ENCODE measurements around the gene IGFLR1.

IGFLR1 gene

GRCh38 chr19:35740423-35741202 is 1.6 kb downstream of the IGFLR1 start:
- peak overlapping the region; percentile 57 for H3K9ac ChIP-seq (ENCODE audit: low read length)
- H3K4me1 ChIP-seq (ENCODE audit: insufficient read depth, low read length): peaks cover 21% of the 10 kb centered on the region
- H3K36me3 ChIP-seq (ENCODE audit: insufficient read depth, low read length): peaks cover 37% of the 10 kb centered on the region
- H3K4me3 ChIP-seq (ENCODE audit: low read depth in 1 of 2, low read length in 2 of 2): peak overlapping the region; percentile 60 to 88
- peak overlapping the region; percentile 76 for H3K27ac ChIP-seq (ENCODE audit: low read depth, low read length)
- no peaks in the 10 kb centered on the region for H3K9me3 ChIP-seq (ENCODE audit: low read length)
- no peaks in the 10 kb centered on the region for H3K27me3 ChIP-seq (ENCODE audit: control insufficient read depth in 1 of 2, insufficient read depth in 2 of 2, low read length in 2 of 2)

DNA sequence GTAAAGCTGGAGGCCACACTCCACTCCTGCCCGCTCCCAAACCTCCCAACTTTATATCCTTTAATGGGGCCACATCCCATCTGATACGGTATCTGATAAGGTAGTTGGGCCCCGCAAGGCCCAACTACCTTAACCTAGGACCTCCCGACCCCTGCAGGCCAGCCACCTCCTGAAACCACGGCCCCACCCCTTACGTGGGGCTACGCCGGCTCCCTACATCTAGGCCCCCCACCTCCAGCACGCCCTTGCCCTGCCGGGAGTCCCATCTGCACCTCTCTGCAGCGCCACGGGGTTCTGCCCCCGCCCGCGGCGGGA is 2.2 kb downstream of the IGFLR1 start:
- H3K9me3 ChIP-seq (ENCODE audit: low read length): no peaks in the 10 kb centered on the region
- peaks cover 21% of the 10 kb centered on the region for H3K4me1 ChIP-seq (ENCODE audit: insufficient read depth, low read length)
- peaks cover 43% of the 10 kb centered on the region for H3K36me3 ChIP-seq (ENCODE audit: insufficient read depth, low read length)
- H3K27ac ChIP-seq (ENCODE audit: low read depth, low read length): peak overlapping the region; percentile 72
- peak overlapping the region; percentile 42 for H3K9ac ChIP-seq (ENCODE audit: low read length)
- H3K27me3 ChIP-seq (ENCODE audit: control insufficient read depth in 1 of 2, insufficient read depth in 2 of 2, low read length in 2 of 2): no peaks in the 10 kb centered on the region
- peak overlapping the region; percentile 60 to 70 for H3K4me3 ChIP-seq (ENCODE audit: low read depth in 1 of 2, low read length in 2 of 2)

DNA sequence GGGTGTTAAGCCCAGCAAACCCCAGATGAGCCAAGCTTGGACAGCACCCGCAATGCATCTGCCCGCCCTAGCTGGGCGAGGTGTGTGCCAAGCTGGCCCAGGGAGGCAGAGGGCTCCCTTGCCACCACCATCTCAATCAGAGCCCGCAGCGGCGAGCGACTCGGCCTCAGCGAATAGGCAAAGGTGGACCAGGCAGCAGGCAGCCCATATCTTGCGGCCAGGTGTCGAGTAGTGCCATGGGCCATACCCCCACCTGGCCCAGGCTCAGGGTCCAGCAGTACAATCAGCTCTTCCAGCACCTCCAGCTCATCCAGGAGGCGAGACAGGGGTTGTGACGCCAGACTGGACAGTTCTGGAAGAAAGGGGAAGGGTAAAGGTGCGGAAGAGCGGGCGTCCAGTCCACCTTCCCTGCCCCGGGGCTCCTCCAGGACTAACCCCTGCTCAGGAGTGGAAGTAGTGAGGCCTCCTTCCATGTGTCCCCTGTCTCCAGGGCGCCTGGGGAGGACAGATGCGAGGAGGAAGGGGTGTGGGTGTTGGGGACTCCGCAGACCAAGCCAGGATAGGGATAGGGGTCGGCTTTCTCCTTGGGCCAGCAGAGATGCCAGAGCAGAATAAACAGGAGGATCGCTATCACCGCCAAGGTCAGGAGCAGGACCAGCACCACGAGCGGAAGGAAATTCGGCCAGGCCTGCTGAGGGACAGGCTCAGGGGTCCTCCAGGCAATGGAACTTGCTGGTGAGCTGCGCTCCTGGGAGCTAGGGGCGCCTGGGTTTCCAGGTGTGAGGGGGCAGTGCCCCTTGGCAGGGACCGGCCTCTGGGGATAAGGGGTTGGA is 2.8 kb downstream of the IGFLR1 start:
- H3K9ac ChIP-seq (ENCODE audit: low read length): no peak overlapping the region
- peak overlapping the region in 1 of 2 donors; percentile 70 for H3K4me3 ChIP-seq (ENCODE audit: low read depth in 1 of 2, low read length in 2 of 2)
- no peaks in the 10 kb centered on the region for H3K27me3 ChIP-seq (ENCODE audit: control insufficient read depth in 1 of 2, insufficient read depth in 2 of 2, low read length in 2 of 2)
- peak overlapping the region; percentile 72 for H3K27ac ChIP-seq (ENCODE audit: low read depth, low read length)
- no peaks in the 10 kb centered on the region for H3K9me3 ChIP-seq (ENCODE audit: low read length)
- peaks cover 48% of the 10 kb centered on the region for H3K36me3 ChIP-seq (ENCODE audit: insufficient read depth, low read length)
- H3K4me1 ChIP-seq (ENCODE audit: insufficient read depth, low read length): peaks cover 19% of the 10 kb centered on the region

DNA sequence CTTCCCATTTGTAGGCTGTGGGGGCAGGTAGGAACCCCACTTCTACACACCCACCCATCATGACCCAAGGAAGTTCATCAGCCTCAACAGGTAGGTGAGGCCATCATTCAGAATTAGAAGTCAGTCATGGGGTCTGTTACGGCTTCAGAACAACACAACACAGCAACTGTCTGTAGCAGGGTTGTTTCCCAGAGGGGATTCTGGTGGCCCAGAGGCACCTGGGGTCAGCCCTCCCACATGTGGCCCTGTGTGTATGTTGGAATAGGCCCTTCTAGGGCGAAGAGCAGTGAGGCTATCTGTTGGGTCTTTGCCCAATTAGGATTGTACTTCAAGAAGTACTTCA is 3.4 kb downstream of the IGFLR1 start:
- Histone ChIP-seq H3K27ac (ENCODE audit: low read depth, low read length) (no peak overlapping the region), H3K4me1 (ENCODE audit: insufficient read depth, low read length) (peaks cover 13% of the 10 kb centered on the region), H3K9me3 (ENCODE audit: low read length) (no peaks in the 10 kb centered on the region), H3K4me3 (ENCODE audit: low read depth in 1 of 2, low read length in 2 of 2) (no peak overlapping the region), H3K9ac (ENCODE audit: low read length) (no peak overlapping the region), H3K36me3 (ENCODE audit: insufficient read depth, low read length) (peaks cover 54% of the 10 kb centered on the region), H3K27me3 (ENCODE audit: control insufficient read depth in 1 of 2, insufficient read depth in 2 of 2, low read length in 2 of 2) (no peaks in the 10 kb centered on the region)

DNA sequence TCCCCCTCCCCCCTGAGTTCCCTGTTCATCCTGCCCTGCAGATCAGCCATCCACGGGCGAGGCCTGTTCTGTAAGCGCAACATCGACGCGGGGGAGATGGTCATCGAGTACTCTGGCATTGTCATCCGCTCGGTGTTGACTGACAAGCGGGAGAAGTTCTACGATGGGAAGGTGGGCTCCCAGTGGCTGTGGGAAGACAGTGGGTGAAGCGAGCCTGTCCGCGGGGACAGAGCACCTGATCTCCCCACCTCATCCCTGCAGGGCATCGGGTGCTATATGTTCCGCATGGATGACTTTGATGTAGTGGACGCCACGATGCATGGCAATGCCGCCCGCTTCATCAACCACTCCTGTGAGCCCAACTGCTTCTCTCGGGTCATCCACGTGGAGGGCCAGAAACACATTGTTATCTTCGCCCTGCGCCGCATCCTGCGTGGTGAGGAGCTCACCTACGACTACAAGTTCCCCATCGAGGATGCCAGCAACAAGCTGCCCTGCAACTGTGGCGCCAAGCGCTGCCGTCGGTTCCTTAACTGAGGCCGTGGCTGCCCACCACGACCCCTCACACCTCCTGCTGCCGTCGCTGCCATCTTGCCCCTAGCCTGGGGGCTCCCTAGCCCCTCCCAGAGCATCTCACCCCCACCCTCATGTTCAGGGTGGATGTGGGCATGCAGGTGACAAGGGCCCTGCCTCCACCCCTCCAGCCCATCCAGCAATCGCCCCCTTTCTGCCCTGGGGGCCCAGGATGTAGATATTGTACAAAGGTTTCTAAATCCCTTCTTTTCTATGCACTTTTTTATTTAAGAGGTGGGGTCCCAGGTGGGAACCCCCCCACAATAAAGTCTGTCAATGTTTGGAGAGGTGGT is 4.0 kb downstream of the IGFLR1 start:
- no peak overlapping the region for H3K4me3 ChIP-seq (ENCODE audit: low read depth in 1 of 2, low read length in 2 of 2)
- peaks cover 11% of the 10 kb centered on the region for H3K4me1 ChIP-seq (ENCODE audit: insufficient read depth, low read length)
- H3K9ac ChIP-seq (ENCODE audit: low read length): no peak overlapping the region
- no peaks in the 10 kb centered on the region for H3K9me3 ChIP-seq (ENCODE audit: low read length)
- no peak overlapping the region for H3K27ac ChIP-seq (ENCODE audit: low read depth, low read length)
- no peaks in the 10 kb centered on the region for H3K27me3 ChIP-seq (ENCODE audit: control insufficient read depth in 1 of 2, insufficient read depth in 2 of 2, low read length in 2 of 2)
- peaks cover 57% of the 10 kb centered on the region for H3K36me3 ChIP-seq (ENCODE audit: insufficient read depth, low read length)

DNA sequence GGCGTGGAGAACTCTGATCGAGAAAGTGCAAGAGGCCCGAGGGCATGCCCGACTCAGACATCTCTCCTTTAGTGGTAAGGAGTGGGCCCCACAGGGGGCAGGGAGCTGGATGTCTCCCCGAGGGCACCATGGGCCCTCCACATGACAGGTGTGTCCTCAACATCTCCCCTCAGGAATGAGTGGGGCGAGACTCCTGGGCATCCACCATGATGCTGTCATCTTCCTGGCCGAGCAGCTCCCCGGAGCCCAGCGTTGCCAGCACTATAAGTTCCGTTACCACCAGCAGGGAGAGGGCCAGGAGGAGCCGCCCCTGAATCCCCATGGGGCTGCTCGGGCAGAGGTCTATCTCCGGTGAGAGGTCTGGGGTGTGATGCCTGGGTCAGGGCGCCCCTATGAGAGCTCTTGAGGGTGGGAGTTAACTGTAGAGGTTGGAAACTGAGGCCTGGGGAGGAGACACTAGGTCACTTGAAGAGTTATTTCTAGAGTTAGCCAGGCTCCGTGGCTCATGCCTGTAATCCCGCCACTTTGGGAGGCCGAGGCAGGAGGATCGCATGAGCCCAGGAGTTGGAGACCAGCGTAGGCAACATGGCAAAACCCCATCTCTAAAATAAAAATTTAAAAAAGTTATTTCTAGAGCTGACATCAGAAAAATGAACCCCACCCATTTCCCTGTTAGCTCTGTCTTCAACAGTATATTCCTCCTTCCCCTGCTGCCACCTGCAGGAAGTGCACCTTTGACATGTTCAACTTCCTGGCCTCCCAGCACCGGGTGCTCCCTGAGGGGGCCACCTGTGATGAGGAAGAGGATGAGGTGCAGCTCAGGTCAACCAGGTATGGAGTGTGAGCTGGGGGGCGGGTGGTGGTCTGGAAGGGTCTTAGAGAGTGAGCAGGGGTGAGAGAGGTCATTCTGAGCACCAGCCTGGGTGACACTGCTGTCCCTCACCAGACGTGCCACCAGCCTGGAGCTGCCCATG is 5.1 kb downstream of the IGFLR1 start:
- Histone ChIP-seq H3K27me3 (ENCODE audit: control insufficient read depth in 1 of 2, insufficient read depth in 2 of 2, low read length in 2 of 2) (no peaks in the 10 kb centered on the region), H3K9ac (ENCODE audit: low read length) (no peak overlapping the region), H3K4me1 (ENCODE audit: insufficient read depth, low read length) (peaks cover 11% of the 10 kb centered on the region), H3K36me3 (ENCODE audit: insufficient read depth, low read length) (peaks cover 51% of the 10 kb centered on the region), H3K27ac (ENCODE audit: low read depth, low read length) (no peak overlapping the region), H3K4me3 (ENCODE audit: low read depth in 1 of 2, low read length in 2 of 2) (no peak overlapping the region), H3K9me3 (ENCODE audit: low read length) (no peaks in the 10 kb centered on the region)

DNA sequence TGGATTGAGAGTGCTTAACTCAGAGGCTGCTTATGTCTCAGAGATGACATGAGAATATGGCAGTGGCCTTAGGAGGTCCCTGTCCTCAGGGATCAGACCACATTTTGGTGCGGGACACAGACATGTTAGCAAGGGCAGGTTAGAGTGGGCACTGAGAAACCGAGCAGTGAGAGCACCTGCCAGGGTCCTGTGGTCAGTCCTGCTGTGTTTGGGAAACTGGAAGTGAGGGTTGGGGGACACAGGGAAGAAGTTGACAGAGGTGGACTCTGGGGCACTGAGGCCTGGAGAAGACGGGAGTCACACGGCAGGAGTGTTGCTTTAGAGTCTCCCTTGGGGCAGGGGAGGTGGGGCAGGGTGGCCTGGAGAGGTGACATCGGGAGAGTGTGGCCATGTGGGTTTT is 7.4 kb downstream of the IGFLR1 start:
- Histone ChIP-seq H3K27me3 (ENCODE audit: control insufficient read depth in 1 of 2, insufficient read depth in 2 of 2, low read length in 2 of 2) (no peaks in the 10 kb centered on the region), H3K36me3 (ENCODE audit: insufficient read depth, low read length) (peaks cover 74% of the 10 kb centered on the region), H3K9me3 (ENCODE audit: low read length) (no peaks in the 10 kb centered on the region), H3K4me3 (ENCODE audit: low read depth in 1 of 2, low read length in 2 of 2) (no peak overlapping the region), H3K4me1 (ENCODE audit: insufficient read depth, low read length) (peaks cover 4% of the 10 kb centered on the region), H3K27ac (ENCODE audit: low read depth, low read length) (no peak overlapping the region), H3K9ac (ENCODE audit: low read length) (no peak overlapping the region)

- H3K27me3 ChIP-seq (ENCODE audit: control insufficient read depth in 1 of 2, insufficient read depth in 2 of 2, low read length in 2 of 2): no peaks in the 10 kb centered on the region
- H3K9me3 ChIP-seq (ENCODE audit: low read length): no peaks in the 10 kb centered on the region
- H3K36me3 ChIP-seq (ENCODE audit: insufficient read depth, low read length): peaks cover 80% of the 10 kb centered on the region
- H3K27ac ChIP-seq (ENCODE audit: low read depth, low read length): no peak overlapping the region
- no peak overlapping the region for H3K4me3 ChIP-seq (ENCODE audit: low read depth in 1 of 2, low read length in 2 of 2)
- H3K9ac ChIP-seq (ENCODE audit: low read length): no peak overlapping the region
- no peaks in the 10 kb centered on the region for H3K4me1 ChIP-seq (ENCODE audit: insufficient read depth, low read length)
These were observed 8.0 kb downstream of the IGFLR1 start for GRCh38 chr19:35734273-35734672.

GRCh38 chr19:35733180-35734125 is 8.8 kb downstream of the IGFLR1 start:
- Histone ChIP-seq H3K36me3 (ENCODE audit: insufficient read depth, low read length) (peaks cover 83% of the 10 kb centered on the region), H3K4me1 (ENCODE audit: insufficient read depth, low read length) (no peaks in the 10 kb centered on the region), H3K9me3 (ENCODE audit: low read length) (no peaks in the 10 kb centered on the region), H3K4me3 (ENCODE audit: low read depth in 1 of 2, low read length in 2 of 2) (no peak overlapping the region), H3K27ac (ENCODE audit: low read depth, low read length) (no peak overlapping the region), H3K9ac (ENCODE audit: low read length) (no peak overlapping the region), H3K27me3 (ENCODE audit: control insufficient read depth in 1 of 2, insufficient read depth in 2 of 2, low read length in 2 of 2) (no peaks in the 10 kb centered on the region)
